Hematopoietic multipotent progenitor cell treated with erythropoietin and hydrocortisone succinate and interleukin-3 and kit ligand, for 4 days (in vitro differentiated cells): ENCODE results near the gene MYLK.
A peak's percentile ranks its signal among the peaks of the same experiment; 100 is the strongest.

Source experiments
- DNase-seq: peaks from one replicate; pipeline ENCODE4 v3.0.0-alpha.2; 2015

MYLK gene

DNA sequence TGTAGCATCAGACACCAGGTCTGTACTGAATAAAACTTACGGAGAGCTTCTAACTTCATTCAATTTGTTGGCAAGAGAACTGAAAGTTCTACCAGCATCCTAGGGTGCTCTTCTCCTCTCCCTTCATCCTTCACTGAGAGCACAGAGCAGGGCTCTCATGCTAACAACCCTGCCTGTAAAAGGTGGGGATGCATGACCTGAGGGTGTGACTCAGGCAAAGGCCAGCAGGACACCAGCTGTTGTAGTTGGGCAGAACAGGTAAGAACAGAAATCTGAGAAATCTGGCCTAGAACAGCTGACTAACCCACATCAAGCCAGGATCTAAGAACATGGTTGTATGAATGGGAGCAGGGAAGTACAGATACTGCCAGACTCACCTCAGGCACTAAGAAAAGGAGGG is 64.2 kb downstream of the MYLK start:
- DNase-seq = no peak

DNA sequence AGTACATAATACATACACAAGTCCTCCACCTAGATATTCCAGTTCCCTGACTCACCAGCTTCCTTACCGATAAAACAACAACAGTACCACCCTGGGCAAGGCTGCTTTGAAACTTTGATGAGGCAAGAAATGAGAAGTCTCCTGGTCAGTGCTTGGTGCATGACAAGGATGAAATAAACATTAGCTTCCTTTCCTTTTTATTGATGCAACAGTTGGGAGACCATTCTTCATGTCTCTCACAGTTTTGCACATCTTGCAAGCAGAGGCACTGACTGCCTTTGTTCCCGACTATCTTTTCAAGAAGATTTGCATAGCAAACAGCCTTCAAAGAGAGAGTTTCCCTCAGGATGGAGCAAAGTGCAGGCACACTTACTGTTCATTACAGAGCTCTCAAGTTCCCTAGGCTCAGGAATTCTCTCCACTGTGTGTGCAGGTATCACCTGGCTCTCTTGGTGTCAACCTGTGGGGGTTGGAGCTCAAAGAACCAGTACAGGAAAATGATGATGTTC is 65.2 kb downstream of the MYLK start:
- no peak for DNase-seq

DNA sequence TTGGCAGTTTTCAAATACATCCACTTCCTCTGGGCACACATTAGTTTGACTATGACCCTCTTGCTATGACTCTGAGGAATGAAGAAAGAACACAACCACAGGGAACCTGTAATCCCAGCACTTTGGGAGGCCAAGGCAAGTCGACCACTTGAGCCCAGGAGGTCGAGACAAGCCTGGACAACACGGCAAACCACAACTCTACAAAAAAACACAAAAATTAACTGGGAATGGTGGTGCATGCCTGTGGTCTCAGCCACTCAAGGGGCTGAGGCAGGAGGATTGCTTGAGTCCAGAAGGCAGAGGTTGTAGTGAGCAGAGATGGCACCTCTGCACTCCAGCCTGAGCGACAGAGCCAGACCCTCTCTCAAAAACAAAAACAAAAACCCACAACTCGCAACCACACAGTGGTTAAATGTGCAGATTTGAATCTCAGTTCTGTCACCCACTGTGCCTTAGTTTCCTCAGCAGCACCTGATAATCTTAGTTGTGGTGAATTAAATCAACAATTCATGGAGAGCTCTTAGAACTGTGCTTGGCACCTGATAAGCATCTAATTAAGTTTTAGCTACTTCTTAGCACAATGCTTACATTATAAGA is 65.7 kb downstream of the MYLK start:
- no peak for DNase-seq

DNA sequence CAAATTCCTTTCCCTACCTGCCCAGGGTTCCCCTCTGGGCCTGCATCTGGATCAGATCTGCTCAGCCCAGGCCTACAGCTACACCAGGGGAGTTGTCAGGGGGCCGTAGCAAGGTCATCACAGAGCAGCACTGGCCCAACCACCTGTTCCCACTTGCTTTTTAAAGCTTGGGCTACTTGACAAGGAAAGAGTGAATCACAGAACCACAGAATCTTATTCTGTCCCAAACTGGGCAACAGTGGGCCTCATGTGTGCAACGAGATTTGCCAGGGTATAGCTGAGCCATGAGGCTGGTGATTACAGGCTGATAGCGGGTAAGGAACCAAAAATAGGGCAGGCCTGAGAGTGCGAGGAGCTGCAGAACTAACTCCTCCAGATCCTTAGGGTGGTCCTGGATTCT is 66.7 kb downstream of the MYLK start:
- DNase-seq = no peak

GRCh38 chr3:123816673-123817207 is 67.4 kb downstream of the MYLK start:
- no peak for DNase-seq

- DNase-seq = no peak
Measured at GRCh38 chr3:123815981-123816380, 68.2 kb downstream of the MYLK start.

GRCh38 chr3:123813876-123814275 is 70.3 kb downstream of the MYLK start:
- DNase-seq = peak; percentile 42

DNA sequence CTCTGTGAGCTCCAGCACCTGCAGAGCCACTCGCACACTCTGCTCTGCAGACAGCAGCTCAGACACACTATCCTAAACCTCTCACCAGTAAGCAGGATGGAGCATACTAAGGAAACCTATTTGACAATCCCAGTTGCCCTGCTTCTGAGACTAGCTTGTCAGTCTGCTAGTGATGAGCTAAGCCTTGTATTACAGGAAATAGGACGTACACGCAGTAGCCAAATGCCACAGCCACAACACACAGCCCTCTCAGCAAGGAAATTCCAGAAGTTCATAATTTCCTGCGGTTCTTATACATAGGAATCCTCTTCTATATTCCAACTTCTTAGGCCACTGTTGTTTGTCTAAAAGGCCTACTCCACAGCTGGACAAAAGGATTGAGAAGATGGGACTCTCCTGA is 74.5 kb downstream of the MYLK start:
- DNase-seq = no peak

DNA sequence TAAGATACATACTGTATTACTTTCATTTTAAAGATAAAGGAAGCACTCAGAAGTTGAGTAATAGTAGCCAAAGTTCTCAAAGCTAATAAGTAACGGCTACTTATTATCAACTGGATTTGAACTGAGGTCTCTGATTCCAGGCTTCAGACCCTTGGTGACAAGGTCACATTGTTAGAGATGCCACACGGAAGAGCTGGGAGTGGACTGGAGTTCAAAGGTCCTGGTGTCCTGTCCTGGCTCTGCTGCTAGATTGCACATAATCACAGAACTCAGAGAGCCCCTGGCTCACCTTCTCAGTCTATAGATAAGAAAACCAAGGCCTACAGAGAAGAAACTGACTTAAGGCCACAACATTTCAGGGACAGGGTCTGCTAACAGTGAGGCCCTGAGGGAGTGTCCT is 75.3 kb downstream of the MYLK start:
- DNase-seq = no peak

- no peak for DNase-seq
Measured at GRCh38 chr3:123807820-123808219, 76.3 kb downstream of the MYLK start.

- DNase-seq = peak; percentile 14
Measured at GRCh38 chr3:123805504-123805903, 78.6 kb downstream of the MYLK start.

GRCh38 chr3:123805101-123805500 is 79.0 kb downstream of the MYLK start:
- DNase-seq = no peak

GRCh38 chr3:123804676-123805075 is 79.5 kb downstream of the MYLK start:
- no peak for DNase-seq

- no peak for DNase-seq
Measured at GRCh38 chr3:123803521-123803920, 80.6 kb downstream of the MYLK start.

- peak; percentile 4 for DNase-seq
Measured at GRCh38 chr3:123802007-123802625, 82.0 kb downstream of the MYLK start.

DNA sequence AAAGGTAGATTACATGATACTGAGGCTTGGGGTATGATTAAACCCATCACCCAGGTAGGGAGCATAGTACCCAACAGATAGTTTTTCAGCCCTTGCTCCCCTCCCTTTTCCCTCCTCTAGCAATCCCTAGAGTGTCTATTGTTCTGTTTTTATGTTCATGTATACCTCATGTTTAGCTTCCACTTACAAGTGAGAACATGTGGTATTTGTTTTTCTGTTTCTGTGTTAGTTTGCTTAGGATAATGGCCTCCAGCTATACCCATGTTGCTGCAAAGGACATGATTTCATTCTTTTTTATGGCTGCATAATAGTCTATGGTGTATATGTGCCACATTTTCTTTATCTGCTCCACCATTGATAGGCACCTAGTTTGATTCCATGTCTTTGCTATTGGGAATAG is 82.7 kb downstream of the MYLK start:
- DNase-seq = no peak

- no peak for DNase-seq
Measured at GRCh38 chr3:123800362-123800682, 83.8 kb downstream of the MYLK start.

GRCh38 chr3:123799544-123800361 is 84.4 kb downstream of the MYLK start:
- no peak for DNase-seq

GRCh38 chr3:123798550-123798949 is 85.6 kb downstream of the MYLK start:
- DNase-seq = no peak

- no peak for DNase-seq
Measured at GRCh38 chr3:123795471-123796251, 88.5 kb downstream of the MYLK start.

DNA sequence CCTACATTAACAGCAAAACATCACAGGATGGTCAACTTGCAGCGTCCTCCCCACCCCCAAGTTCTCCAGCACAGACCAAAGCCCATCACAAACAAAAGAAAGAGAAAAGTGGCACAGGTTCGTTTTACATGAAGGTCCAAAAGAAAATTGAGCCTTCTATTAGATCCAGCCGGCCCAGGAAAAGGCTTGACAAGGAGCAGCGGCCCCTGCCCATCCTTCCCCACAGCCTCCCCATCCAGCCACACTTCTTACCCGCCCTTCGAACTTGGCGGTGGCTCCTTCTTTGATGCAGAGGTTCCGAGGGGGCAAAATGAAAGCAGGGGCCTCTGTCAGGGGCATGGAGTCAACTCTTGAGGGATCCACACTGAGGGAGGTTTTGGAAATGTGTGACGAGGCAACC is 90.7 kb downstream of the MYLK start:
- DNase-seq = no peak

DNA sequence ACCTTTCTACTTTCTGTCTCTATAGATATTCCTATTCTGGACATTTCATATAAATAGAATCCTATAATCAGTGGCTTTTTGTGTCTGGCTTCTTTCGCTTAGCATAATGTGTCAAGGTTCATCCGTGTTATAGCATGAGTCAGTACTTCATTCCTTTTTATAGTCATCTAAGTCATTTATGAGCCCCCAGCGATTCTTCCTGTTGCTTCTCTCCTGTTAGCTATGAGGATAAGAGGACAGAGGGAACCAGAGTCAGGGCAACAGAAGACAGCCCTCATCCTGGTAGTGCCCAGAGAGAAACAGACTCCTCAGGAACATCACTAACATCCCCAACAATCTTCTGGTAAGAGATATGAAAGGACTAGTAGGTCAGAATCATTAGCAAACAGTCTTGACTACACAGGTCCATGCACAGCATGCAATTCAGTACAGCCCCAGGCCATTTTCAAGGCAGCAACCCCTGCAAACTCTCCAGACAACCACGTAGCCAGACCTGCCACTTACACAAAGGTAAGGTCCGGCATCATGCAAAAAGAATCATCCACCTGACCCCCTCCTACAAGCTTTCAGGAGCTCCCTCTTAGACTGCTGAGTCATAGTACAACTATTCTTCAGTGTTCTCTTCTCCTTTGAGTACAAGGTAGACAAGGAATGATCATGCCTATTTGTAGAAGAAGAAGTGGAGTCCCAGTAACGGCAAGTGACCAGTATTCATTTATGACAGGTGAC is 91.5 kb downstream of the MYLK start:
- DNase-seq = no peak
